IMR-90 (cell line): ENCODE results near the gene C12orf57. TPM values are rescaled to one million over a fixed set of nuclear protein-coding genes. Genes with fewer than 3 reads are reported as not detected.

Experiments used
- ATAC-seq: fragments of 200-7000 bp; cut with Tn5 transposase; 2 replicates; pipeline ENCODE4 v1.9.1; 2020; ENCODE audit warnings: low read depth, mild to moderate bottlenecking, moderate library complexity
- BruUV-seq: library from RNA; stranded (reverse); fragments of 400-500 nt; replicated peaks from 2 replicates; lab custom pipeline; 2021; lab: Mats Ljungman, UMichigan
- CTCF ChIA-PET: fragments of 300-600 bp; formaldehyde crosslinking; extraction: SDS; loops from one replicate; lab custom pipeline; 2021; ENCODE audit warnings: antibody characterized with exemption; lab: Yijun Ruan, JAX
- POLR2A ChIA-PET: fragments of 300-600 bp; sonication (Branson Sonifier 250); formaldehyde crosslinking; loops from one replicate; lab custom pipeline; 2022; ENCODE audit warnings: antibody characterized with exemption; ENCODE audit not compliant: unreplicated experiment; lab: Charles Lee
- DNase-seq: peaks from one replicate; pipeline ENCODE4 v3.0.0; 2013
- H2AFZ ChIP-seq: replicated peaks from 2 replicates; pipeline ENCODE3; 2013; ENCODE audit warnings: low read length, mild to moderate bottlenecking; ENCODE audit not compliant: poor library complexity
- H2AK5ac ChIP-seq: 2 replicates; pipeline ENCODE4 v1.6.1; 2013; ENCODE audit warnings: low read depth, low read length, inconsistent platforms
- H2AK9ac ChIP-seq: replicated peaks from 2 replicates; pipeline ENCODE3; 2013; ENCODE audit warnings: mild to moderate bottlenecking, low read depth, low read length, moderate library complexity; ENCODE audit not compliant: poor library complexity
- H2BK120ac ChIP-seq: 2 replicates; pipeline ENCODE4 v1.6.1; 2013; ENCODE audit warnings: low read depth, low read length, inconsistent platforms
- H2BK15ac ChIP-seq: 3 replicates; pipeline ENCODE4 v1.6.1; 2013; ENCODE audit warnings: low read depth, low read length, inconsistent platforms
- H2BK20ac ChIP-seq: 2 replicates; pipeline ENCODE4 v1.6.1; 2013; ENCODE audit warnings: low read depth, mild to moderate bottlenecking, inconsistent platforms, low read length, moderate library complexity
- H2BK5ac ChIP-seq: 2 replicates; pipeline ENCODE4 v1.6.1; 2013; ENCODE audit warnings: mild to moderate bottlenecking, low read depth, low read length, inconsistent platforms; ENCODE audit not compliant: poor library complexity, severe bottlenecking
- H3K14ac ChIP-seq: replicated peaks from 2 replicates; pipeline ENCODE4 v1.6.1; 2013; ENCODE audit warnings: low read depth, low read length, inconsistent platforms
- H3K18ac ChIP-seq: 2 replicates; pipeline ENCODE4 v1.6.1; 2013; ENCODE audit warnings: low read depth, low read length, control low read depth
- H3K23ac ChIP-seq: 2 replicates; pipeline ENCODE4 v1.6.1; 2013; ENCODE audit warnings: low read depth, low read length, inconsistent platforms
- H3K27ac ChIP-seq: 2 replicates; pipeline ENCODE4 v1.5.1; 2013; ENCODE audit warnings: mild to moderate bottlenecking, control low read depth, low read length; ENCODE audit not compliant: insufficient read depth
- H3K27me3 ChIP-seq: 2 replicates; pipeline ENCODE4 v1.6.1; 2013; ENCODE audit warnings: low read length; ENCODE audit not compliant: control insufficient read depth, insufficient read depth
- H3K36me3 ChIP-seq: 2 replicates; pipeline ENCODE4 v1.6.1; 2013; ENCODE audit warnings: low read length, mixed read lengths; ENCODE audit not compliant: control insufficient read depth, insufficient read depth
- H3K4ac ChIP-seq: 2 replicates; pipeline ENCODE4 v1.6.1; 2013; ENCODE audit warnings: low read depth, low read length, inconsistent platforms
- H3K4me1 ChIP-seq: 2 replicates; pipeline ENCODE4 v1.6.1; 2013; ENCODE audit warnings: low read length, mixed read lengths; ENCODE audit not compliant: control insufficient read depth, insufficient read depth
- H3K4me2 ChIP-seq: 2 replicates; pipeline ENCODE4 v1.6.1; 2013; ENCODE audit warnings: low read depth, mild to moderate bottlenecking, control low read depth, low read length, moderate library complexity
- H3K4me3 ChIP-seq: 2 replicates; pipeline ENCODE4 v1.5.1; 2013; ENCODE audit warnings: low read depth, mild to moderate bottlenecking, control low read depth, low read length, moderate library complexity; ENCODE audit not compliant: insufficient read depth
- H3K56ac ChIP-seq: 2 replicates; pipeline ENCODE4 v1.6.1; 2013; ENCODE audit warnings: low read length, inconsistent platforms; ENCODE audit not compliant: insufficient read depth; ENCODE audit errors: extremely low read depth
- H3K79me1 ChIP-seq, 2 experiments: 2 replicates each; pipeline ENCODE4 v1.6.1; 2013; ENCODE audit warnings: low read length in 2 of 2, inconsistent platforms in 1 of 2, low read depth in 1 of 2
- H3K9ac ChIP-seq: 2 replicates; pipeline ENCODE4 v1.6.1; 2013; ENCODE audit warnings: low read depth, low read length, control low read depth
- H3K9me1 ChIP-seq: 2 replicates; pipeline ENCODE4 v1.6.1; 2013; ENCODE audit warnings: low read length, inconsistent platforms; ENCODE audit not compliant: insufficient read depth
- H3K9me3 ChIP-seq: 2 replicates; pipeline ENCODE4 v1.6.1; 2013; ENCODE audit warnings: low read length; ENCODE audit not compliant: control insufficient read depth, insufficient read depth
- H4K20me1 ChIP-seq: 2 replicates; pipeline ENCODE4 v1.6.1; 2013; ENCODE audit warnings: low read length, inconsistent platforms; ENCODE audit not compliant: insufficient read depth
- H4K5ac ChIP-seq: 2 replicates; pipeline ENCODE4 v1.6.1; 2013; ENCODE audit warnings: mild to moderate bottlenecking, low read depth, low read length, control low read depth
- H4K8ac ChIP-seq, 2 experiments: 2 replicates each; pipeline ENCODE4 v1.6.1; 2013; ENCODE audit warnings: low read depth in 2 of 2, low read length in 2 of 2, control low read depth in 1 of 2, inconsistent platforms in 1 of 2
- H4K91ac ChIP-seq: 2 replicates; pipeline ENCODE4 v1.6.1; 2013; ENCODE audit warnings: low read depth, low read length, inconsistent platforms; ENCODE audit not compliant: insufficient read depth
- CHD1 ChIP-seq: IDR thresholded peaks from 2 replicates; pipeline ENCODE4 v1.6.1; 2012; ENCODE audit warnings: low read depth, low read length, improper control_type of control experiment
- CTCF ChIP-seq: conservative IDR thresholded peaks from 2 replicates; pipeline ENCODE4 v1.5.1; 2012; ENCODE audit warnings: mild to moderate bottlenecking, low read depth, low read length, improper control_type of control experiment
- FOS ChIP-seq: fragments of 150-350 bp; IDR thresholded peaks from 2 replicates; pipeline ENCODE4 v1.6.1; 2016; ENCODE audit warnings: low read depth, low read length
- NFE2L2 ChIP-seq: fragments of 150-350 bp; IDR thresholded peaks from 2 replicates; pipeline ENCODE4 v1.6.1; 2016; ENCODE audit warnings: low read depth, mild to moderate bottlenecking, low read length
- USF2 ChIP-seq: fragments of 150-350 bp; IDR thresholded peaks from 2 replicates; pipeline ENCODE4 v1.6.1; 2017; ENCODE audit warnings: mild to moderate bottlenecking, antibody characterized with exemption, low read length, low read depth
- WGBS, 2 experiments: methylation state at CpG; one replicate each; pipeline versions ENCODE4 v1.1.5 to v1.1.7; 2013; ENCODE audit warnings: missing lambda C conversion rate in 2 of 2; ENCODE audit not compliant: insufficient read length in 1 of 2; ENCODE audit errors: extremely low coverage in 2 of 2; 5-methylcytosine and 5-hydroxymethylcytosine counted together
- dilution Hi-C: fragments of 300-500 bp; cut with HindIII; formaldehyde crosslinking; loops from one replicate; pipeline ENCODE4 v1.14.3; 2018; ENCODE audit warnings: low sequenced_read_pairs; ENCODE audit not compliant: unreplicated experiment
- in situ Hi-C: fragments of 300-500 bp; cut with MboI; formaldehyde crosslinking; loops from 3 replicates; pipeline ENCODE4 v1.14.3; 2019; ENCODE audit warnings: low sequenced_read_pairs, inconsistent platforms, mixed read lengths
- intact Hi-C: fragments of 100-400 bp; cut with micrococcal nuclease; formaldehyde crosslinking; loops from 2 replicates; pipeline ENCODE4 v1.10.0; 2022
- polyA plus RNA-seq, 3 experiments: library from polyadenylated mRNA; depleted of rRNA; stranded (reverse); fragments of >200 nt; gene quantifications; 2 replicates each; pipeline ENCODE4 v1.2.3, GENCODE V29; 2012; ENCODE audit warnings: low replicate concordance in 1 of 3
- total RNA-seq: library from RNA; depleted of rRNA; stranded (reverse); fragments of >200 nt; gene quantifications from 2 replicates; pipeline ENCODE4 v1.2.3, GENCODE V29; 2012

C12orf57 gene
- total and polyA plus RNA-seq, 2 of the 4 experiments (the other 2 are of a cell fraction): 238 to 530 TPM

- Histone ChIP-seq H4K5ac (no peak overlapping the region), H3K4ac (no peak overlapping the region), H3K9me1 (0 out of 2 replicates have a peak, but pooled peaks cover 2% of the 10 kb centered on the region), H2BK20ac (no peak overlapping the region), H2AFZ (no peak overlapping the region), H3K27me3 (no peaks in the 10 kb centered on the region), H2AK5ac (no peak overlapping the region), H3K9me3 (no peaks in the 10 kb centered on the region), H4K91ac (no peak overlapping the region), H3K27ac (no peak overlapping the region), H2AK9ac (no peak overlapping the region), H4K20me1 (no peaks in the 10 kb centered on the region; the same call in 1 of the 2 replicates), H3K14ac (no peak overlapping the region), H4K8ac (no peak overlapping the region), H3K4me1 (peaks cover 5% of the 10 kb centered on the region; the same call in 1 of the 2 replicates), H3K4me3 (no peak overlapping the region), H2BK120ac (no peak overlapping the region), H3K23ac (no peak overlapping the region), H2BK5ac (no peak overlapping the region), H3K9ac (no peak overlapping the region), H3K18ac (no peak overlapping the region), H2BK15ac (no peak overlapping the region), H3K4me2 (no peak overlapping the region), H3K36me3 (peaks cover 4% of the 10 kb centered on the region), H3K56ac (no peak overlapping the region), H3K79me1 (peaks cover 8 to 13% of the 10 kb centered on the region in 2 experiments; a peak in 3 of 4 replicates)
- DNase-seq (no peak), ATAC-seq (no peak)
- intact Hi-C loops: no loop called here
- in situ Hi-C loops: loop anchor here (10.0 kb wide), 1 partner anchor 167 kb away; no protein-coding TSS in a partner anchor
- TF ChIP-seq USF2: no peak
- TF ChIP-seq CHD1: no peak
- no peak for TF ChIP-seq NFE2L2
- no peak for TF ChIP-seq CTCF
- no peak for TF ChIP-seq FOS
- BruUV-seq: no TSS peak
- ChIA-PET CTCF (interaction anchor here (0.6 to 0.7 kb wide), 2 partner anchors 69 to 199 kb away, joined by 4 to 5 read pairs; no protein-coding TSS in a partner anchor), POLR2A (no interaction called here)
- 82% methylated on average over 4 of the region's 8 CpGs; no CpG with 5 or more reads in 1 of the 2 experiments for WGBS, 2 experiments
- dilution Hi-C loops: no loop called here
Observed at GRCh38 chr12:6947615-6948014, 3.8 kb downstream of the C12orf57 start.
